Superior temporal gyrus (tissue), 1 donor: ENCODE data around the gene MEP1A.
"Not testable (repeated sequence)": the region's sequence is repeated elsewhere in the genome, so short reads cannot be mapped to it uniquely, and the experiment has no call there.

Experiments used
- DNase-seq: peaks from one replicate; pipeline ENCODE4 v3.0.0-alpha.2; 2016; ENCODE audit errors: extremely low spot score

The MEP1A gene

DNA sequence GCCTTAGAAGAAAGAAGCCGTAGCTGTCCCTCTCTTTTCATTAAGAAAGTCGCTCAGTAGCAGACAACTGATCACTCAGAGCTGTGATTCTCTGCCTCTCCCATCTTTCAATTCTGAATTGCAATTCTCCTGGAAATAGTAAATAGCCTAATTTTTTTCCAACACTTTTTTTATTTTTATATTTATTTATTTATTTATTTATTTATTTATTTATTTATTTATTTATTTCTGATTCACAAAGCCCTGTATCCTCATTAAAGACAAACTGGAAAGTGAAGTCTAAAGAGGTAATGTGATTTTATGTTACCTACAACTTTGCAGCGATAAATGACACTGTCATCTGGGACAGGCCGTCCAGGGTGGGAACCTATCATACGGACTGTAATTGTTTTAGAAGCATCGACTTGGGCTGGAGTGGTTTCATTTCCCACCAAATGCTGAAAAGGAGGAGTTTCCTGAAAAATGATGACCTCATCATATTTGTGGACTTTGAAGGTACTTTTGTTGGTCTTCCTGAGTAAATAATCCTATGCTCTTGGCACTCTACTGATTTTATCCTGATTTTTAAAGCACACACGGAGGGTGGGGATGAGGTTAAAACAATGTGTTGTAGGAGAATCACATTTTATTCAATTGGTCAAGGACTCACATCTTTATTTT is 41.2 kb downstream of the MEP1A start:
- not testable (repeated sequence) for DNase-seq

DNA sequence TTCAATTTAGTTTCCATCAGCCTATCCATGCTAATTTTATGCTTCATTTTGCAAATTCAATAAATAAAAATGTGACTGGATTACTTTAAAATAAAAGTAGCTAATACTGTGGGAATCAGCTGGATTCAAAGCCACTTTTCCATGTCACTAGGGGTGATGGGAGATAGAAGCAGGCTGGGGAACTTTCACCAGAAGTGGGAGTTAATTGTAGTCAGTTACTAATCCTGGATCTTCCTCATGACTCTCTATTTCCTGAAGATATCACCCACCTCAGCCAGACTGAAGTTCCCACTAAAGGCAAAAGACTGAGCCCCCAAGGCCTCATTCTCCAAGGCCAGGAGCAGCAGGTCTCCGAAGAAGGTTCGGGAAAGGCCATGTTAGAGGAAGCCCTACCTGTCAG is 41.8 kb downstream of the MEP1A start:
- DNase-seq: not testable (repeated sequence)

DNA sequence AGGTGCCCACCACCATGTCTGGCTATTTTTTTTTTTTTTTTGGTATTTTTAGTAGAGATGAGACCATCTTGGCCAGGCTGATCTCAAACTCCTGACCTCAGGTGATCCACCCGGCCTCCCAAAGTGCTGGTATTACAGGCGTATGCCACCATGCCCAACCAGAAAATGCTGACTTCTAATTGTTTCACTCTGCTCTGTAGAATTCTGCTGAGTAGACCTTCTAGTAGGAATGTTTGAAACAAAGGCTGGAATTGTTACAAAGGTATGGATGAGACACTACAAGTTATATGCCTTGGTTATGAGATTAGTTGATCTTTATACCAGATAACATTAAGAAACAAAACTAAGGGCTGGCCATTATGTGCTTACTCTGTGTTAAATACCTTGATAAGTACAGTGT is 44.8 kb downstream of the MEP1A start:
- no peak for DNase-seq

DNA sequence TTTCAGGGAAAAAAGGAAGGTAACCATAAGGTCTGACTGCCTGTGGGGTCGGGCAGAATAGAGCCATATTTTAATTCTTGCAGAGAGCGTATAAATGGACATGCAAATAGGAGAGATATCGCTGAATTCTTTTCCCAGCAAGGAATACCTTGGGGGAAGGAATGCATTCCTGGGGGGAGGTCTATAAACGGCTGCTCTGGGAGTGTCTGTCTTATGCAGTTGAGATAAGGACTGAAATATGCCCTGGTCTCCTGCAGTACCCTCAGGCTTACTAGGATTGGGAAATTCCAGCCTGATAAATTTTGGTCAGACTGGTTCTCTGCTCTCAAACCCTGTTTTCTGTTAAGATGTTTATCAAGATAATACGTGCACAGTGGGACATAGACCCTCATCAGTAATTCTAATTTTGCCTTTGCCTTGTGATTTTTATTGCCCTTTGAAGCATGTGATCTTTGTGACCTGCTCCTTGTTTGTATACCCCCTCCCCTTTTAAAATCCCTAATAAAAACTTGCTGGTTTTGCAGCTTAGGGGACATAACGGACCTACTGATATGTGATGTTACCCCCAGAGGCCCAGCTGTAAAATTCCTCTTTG is 49.2 kb downstream of the MEP1A start:
- DNase-seq: not testable (repeated sequence)

DNA sequence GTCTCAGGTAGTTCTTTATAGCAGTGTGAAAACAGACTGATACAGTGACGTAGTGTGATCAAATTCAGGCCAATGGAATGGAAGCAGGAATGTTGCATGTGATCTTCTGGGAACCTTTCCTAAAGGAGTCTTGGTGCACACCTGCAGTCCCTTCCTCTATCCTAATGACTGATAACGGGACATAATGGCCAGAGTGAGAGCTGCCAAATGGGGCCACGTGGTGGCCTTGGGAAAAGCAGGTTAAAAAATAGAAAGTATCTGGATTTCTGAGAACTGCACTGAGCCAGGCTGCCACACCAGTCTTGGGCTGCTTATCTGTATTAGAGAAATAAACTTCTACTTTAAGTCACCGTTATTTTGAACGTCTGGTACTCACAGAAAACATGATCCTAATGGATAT is 51.9 kb downstream of the MEP1A start:
- no peak for DNase-seq

DNA sequence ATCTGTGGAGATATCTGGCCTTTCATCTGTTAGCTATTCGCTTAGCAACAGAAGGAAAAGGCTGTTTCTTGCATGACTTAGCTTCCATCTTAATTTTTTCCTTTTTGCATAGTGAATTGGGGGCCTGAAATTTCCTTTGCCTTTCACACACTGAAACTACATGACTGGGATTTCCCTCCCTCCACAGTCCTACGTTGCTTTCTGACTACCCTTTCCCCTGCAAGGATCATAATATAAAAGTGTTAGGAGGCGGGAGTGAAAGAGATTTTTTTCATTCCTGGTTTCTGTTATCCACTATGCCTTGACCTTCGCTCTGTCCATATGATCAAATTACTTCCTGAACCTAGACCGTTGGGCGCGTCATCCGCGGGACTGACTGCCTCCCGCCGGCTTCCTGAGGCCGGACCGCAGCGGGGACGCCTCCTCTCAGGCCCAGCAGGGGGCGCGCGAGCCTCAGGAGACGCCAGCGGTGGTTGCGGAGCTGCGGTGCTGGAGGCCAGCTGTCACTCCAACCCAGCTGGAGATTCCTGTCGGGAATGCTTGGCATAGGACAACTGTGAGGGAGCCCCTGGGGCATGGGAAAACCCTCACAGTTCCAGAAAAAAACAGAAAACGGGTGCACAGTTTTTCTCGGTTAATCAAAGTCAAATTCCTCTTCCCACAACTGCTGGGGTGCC is 55.6 kb downstream of the MEP1A start:
- peak; percentile 88 for DNase-seq

DNA sequence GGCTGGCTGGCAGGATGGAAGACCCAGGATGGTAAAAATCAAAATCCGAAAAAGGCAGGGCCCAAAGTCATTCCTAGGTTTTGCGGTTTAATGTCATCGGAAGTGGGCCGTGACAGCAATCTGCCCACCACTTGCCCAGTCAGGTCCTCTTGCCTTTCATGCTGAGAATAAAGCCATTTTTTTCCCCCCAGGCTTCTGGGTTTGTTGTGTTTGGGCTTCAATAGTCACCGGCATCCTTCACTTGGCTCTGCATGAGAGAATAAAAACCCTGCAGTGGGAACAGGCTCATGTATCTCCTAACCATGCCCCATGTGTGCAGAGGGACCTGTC is 56.1 kb downstream of the MEP1A start:
- DNase-seq: no peak

DNA sequence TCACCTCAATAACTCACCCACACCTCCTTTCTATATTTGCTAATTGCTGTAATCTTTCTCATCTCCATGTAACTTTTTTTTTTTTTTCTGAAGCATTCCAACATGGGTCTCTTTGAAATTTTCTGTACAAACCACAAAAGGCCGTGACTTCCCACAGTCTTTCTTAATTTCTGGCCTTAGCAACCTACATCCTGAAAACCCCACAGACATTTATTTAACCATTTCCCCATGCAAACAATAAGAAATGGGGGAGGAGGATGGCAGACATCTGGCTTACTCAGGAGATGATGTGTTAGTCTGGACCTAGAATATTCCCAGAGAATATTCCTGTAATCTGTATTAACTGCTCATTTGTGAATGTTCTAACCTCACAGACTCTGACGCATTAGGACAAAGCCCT is 57.6 kb downstream of the MEP1A start:
- no peak for DNase-seq

DNA sequence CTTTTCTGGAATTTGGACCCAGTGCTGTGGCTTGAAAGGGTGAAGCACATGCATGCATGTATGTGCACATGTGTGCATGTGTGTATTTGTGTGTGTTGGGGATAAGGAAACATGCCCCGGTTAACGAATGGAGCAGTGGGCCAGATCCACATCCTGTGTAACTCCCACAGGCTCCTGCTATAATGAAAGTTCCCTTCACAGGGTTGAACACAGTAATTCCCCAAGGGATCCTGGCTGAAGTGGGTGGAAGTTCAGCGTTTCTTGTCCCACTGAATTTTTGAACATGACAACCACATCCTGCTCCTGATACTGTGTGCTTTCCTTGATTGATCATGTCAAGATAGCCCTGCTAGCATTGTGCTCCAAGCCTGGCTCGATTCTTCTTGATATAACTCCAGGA is 58.4 kb downstream of the MEP1A start:
- DNase-seq: not testable (repeated sequence)

DNA sequence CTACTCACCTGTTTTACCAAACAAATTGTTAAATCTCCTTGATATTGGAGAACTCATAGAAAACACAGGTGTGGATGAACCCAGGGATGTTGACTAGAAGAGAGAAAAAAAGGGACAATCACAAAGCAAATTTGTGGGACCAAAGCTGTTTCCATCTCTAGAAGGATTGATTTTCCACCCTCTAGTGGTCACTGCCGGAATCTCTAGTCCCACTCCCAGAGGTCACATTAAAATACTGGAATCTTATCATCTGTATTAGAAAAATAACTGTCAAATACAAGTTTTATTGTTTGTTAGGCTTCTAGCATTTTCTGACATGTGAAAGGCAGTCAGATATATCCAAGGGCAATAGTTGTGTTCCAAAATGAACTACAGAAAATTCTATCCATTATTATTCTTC is 62.8 kb downstream of the MEP1A start:
- peak; percentile 44 for DNase-seq

DNA sequence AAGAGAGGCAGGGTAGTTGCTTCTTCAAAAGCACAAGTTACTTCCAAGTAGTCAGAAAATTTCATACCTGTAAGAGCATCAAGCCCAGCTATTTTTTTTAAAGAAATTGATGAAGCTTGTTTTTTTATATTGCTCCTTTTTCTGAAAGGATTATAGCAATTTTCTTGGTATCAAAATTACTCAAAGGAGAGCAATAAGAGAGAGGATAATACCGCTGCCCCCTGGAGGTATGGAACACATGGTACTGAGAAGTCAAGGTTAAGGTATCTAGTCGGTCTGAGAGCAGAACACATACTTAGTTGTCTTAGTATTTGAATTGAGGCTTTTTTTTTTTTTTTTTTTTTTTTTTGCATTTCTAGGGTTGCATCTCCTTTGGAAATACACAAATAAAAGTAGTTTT is 69.2 kb downstream of the MEP1A start:
- DNase-seq: no peak

DNA sequence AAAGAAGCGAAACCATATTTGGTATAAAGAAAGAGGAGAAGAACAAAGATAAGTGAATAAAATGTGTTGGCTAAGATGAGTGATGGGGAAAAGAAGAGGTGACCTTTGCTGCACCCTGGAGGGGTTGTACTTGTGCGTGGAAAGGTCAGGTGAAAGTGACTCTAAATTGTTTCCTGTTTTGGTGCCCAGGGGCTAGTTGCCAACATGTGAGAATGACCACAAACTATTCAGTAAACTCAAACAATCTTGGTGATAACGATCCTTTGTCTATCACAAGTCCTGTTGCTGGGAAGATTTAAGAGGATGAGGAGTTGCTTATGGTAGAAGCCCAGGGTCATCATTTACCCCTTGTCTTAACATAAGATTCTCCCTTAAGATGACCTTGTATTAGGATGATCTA is 70.6 kb downstream of the MEP1A start:
- no peak for DNase-seq

DNA sequence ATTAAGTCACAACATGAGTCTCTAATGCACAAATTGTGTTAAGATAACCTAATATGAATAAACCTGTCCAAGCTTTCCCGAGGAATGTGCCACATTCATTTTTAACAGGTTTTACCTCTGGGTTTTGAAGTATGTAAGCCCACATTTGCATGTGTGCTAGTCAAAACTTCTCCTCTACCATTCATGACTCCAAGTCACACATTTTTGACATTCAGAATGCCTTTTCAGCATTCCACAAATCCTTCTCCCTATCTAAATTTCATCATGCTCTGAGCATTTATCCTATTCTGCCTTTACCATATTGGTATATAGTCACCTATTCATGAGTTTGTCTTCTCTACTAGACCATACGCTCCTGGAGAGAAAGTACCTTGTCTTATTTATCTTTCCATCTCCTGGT is 72.0 kb downstream of the MEP1A start:
- DNase-seq: no peak

DNA sequence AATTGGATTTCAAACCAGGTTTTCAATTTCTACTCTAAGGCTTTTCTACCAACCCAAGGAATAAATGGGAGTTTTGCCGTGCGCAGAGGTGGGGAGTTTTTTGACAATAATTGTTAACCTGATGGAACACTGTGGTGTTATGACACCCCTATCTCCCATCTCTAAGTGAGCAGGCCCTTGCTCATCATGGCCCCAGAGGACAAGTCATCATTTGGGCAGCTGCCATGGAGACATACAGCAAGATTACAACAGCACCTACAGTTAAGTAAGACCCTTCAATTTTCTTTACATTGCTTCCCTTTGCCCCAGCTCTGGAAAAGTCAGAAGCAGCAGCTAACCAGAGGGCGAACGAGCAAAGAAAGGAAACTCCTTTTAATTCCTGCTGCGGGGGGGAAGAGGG is 74.2 kb downstream of the MEP1A start:
- DNase-seq: no peak

DNA sequence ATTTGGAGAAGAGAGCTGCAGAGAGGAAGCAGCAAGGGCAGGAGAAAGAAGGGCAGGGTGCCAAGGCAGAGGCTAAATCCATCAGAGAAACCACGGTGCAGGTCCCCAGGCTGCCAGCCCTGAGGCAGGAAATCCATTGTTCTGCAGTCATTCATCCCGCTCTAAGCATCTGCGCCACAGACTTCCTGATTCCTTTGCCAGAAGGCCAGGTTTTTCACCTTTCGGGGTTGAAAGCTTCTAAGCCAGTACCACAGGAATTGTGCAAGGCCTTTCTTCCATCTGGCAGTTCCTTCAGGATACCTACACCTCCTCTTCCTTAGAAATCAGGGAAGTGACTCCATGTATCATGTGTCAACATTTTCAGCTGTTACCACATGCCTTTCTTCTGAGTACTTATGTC is 82.9 kb downstream of the MEP1A start:
- no peak for DNase-seq

DNA sequence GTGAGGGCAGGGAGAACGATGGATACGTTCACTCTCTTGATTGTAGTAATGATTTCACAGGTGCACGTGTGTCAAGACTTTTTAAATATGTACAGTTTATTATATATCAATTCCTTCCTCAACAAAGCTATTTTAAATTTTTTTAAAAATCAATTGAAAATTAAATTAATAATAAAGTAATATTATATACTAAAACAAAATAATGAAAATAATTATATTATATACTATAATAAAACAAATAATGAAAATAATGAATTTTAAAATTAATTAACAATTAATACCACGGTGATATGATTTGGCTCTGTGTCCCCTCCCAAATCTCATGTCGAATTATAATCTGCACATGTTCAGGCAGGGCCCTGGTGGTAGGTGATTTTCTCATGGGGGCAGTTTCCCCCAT is 85.8 kb downstream of the MEP1A start:
- no peak for DNase-seq

DNA sequence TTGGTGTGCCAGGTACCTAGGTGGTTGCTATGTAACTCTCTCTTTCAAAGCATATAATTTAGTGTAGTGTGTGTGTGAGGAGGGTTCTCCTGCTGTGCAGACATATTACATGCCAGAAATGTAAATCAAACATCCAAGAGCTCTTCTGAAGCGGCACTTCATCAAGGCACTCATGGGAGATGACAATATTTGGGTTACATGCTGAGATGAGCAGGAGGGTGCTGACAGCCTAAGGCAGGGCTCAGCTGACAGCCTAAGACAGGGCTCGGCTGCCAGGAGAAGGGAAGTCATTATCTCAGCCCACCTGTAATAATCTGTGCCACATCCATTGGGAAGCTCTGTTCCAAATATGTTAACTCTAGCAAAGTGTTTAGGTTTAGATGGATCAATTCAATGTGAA is 89.5 kb downstream of the MEP1A start:
- no peak for DNase-seq

DNA sequence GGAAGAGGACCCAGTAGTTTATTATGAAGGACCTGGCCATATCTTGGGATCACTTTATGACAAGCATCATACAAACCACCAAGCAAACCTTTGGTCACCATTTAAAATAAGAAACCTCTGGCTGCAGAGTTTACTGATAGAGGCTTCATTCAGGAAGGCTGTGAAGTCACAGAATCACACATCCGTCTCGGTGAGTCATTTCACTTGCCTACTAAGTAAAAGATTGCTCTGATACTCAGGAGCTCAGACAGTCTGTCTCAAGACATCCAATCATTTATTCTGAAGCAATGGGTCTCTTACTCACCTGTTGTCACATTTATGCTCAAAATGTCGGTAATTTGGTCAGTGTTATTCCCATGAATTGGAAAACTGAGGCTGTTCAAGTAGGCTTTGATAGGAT is 94.8 kb downstream of the MEP1A start:
- no peak for DNase-seq

DNA sequence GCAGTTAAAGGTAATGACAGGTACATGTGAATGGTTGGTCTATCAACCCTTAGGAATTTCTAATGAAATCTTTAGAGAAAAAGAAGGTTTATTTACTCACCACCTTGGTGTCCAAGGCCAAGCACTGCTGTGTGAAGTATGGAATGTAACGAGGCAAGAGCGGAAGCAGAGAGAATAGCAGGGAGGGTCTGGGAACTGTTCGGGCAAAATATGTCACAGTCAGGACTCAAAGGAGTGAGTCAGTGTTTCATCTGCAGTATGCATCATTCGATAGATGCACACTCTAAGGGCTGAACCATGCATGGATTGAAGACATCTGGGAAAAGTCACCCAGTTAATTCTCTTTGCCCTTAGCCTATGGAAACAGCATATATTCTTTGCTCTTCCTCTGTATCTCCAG is 95.4 kb downstream of the MEP1A start:
- no peak for DNase-seq
